SH-SY5Y (cell line): Measurements from ENCODE around the gene TSPAN14.

Experiments
- GATA2 ChIP-seq: IDR thresholded peaks from 2 replicates; pipeline ENCODE4 v1.6.1; 2011; ENCODE audit warnings: mild to moderate bottlenecking, low read depth, low read length
- GATA3 ChIP-seq: IDR thresholded peaks from 2 replicates; pipeline ENCODE4 v1.6.1; 2011; ENCODE audit warnings: low read depth, mild to moderate bottlenecking, low read length, moderate library complexity

DNA sequence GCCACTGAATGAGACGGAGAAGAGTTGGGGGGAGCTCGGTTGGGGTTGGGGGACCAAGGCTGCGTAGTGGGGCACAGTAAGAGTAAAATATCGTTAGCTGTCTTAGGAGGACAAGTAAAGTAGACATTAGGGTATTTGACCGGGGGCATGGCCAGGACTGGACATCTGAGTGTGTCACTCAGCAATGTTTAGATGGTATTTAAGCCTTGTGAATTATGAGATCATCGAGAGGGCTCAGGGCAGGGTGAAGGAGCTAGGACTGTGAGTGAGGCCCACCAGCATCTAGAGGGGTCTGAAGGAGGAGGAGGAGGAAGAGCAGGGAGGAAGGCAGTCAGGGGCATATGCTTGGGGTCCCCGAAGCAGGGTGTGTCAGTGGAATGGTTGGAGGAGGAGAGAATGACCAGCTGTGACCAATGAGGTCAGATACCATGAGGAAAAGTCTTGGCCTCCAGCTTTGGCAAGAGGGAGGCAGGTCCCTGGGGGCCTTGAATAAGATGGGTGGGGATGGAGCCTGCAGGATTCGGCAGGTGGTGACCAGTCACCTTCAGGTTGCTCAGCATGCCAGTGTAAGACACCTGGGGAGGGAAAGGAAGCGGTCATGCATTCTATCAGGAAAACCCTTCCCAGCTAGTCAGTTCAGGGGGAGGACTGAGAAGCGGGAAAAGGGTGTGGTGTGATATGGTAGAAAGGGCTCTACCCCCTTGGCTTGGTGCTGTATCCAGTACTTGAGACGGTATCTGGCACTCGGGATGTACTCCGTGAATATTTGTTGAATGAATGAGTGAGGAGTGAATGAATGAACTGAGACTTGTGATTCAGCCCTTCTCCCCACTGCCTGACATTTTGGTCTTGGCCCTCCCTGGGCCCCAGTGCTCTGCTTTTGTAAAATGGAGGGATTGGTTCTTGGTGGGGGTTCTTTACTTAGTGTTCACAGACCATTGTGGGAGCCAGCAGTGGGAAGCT, 48.8 kb downstream of the TSPAN14 start:
- TF ChIP-seq GATA2 (no peak), GATA3 (no peak)
